Measurements from ENCODE around the gene PNMA3. TPM values are rescaled to one million over a fixed set of nuclear protein-coding genes. Genes with fewer than 3 reads are reported as not detected.
"Not testable (repeated sequence)": the region's sequence is repeated elsewhere in the genome, so short reads cannot be mapped to it uniquely, and the experiment has no call there.

Gene PNMA3
- total RNA-seq, 2 donors from 2014 or later: 0.63 to 2.6 TPM

GRCh38 chrX:153065389-153065788 is 9.1 kb downstream of the PNMA3 start:
- no peak for TF ChIP-seq CTCF (IDR thresholded peaks at IDR 0.05)
- H3K36me3 ChIP-seq: no peaks in the 10 kb centered on the region
- H3K4me3 ChIP-seq: no peak overlapping the region
- H3K4me1 ChIP-seq: peaks cover 0 to 6% of the 10 kb centered on the region in 2 donors
- no peaks in the 10 kb centered on the region for H3K27me3 ChIP-seq
- no peak for DNase-seq (ENCODE audit: low spot score)
- no peaks in the 10 kb centered on the region for H3K9me3 ChIP-seq
- no peak overlapping the region for H3K27ac ChIP-seq

GRCh38 chrX:153066402-153066801 is 10.1 kb downstream of the PNMA3 start:
- H3K9me3 ChIP-seq; H3K27ac ChIP-seq; H3K27me3 ChIP-seq; DNase-seq (ENCODE audit: low spot score); H3K36me3 ChIP-seq; H3K4me3 ChIP-seq; H3K4me1 ChIP-seq: not testable (repeated sequence)

- H3K9me3 ChIP-seq; H3K27me3 ChIP-seq; H3K4me1 ChIP-seq; H3K36me3 ChIP-seq; DNase-seq (ENCODE audit: low spot score); H3K27ac ChIP-seq; H3K4me3 ChIP-seq: not testable (repeated sequence)
Measured at GRCh38 chrX:153071909-153072583, 15.8 kb downstream of the PNMA3 start, which contains the start of gene PNMA6A. Gene PNMA6A (plus strand): TSS chrX:153072454. CDS start chrX:153073063, 609 bp downstream.

GRCh38 chrX:153073331-153073730 is 17.1 kb downstream of the PNMA3 start:
- not testable (repeated sequence) for H3K9me3 ChIP-seq; H3K4me1 ChIP-seq; H3K27ac ChIP-seq; H3K36me3 ChIP-seq; H3K27me3 ChIP-seq; H3K4me3 ChIP-seq; DNase-seq (ENCODE audit: low spot score)

- no peak for TF ChIP-seq CTCF (IDR thresholded peaks at IDR 0.05)
- H3K27me3 ChIP-seq: no peaks in the 10 kb centered on the region
- H3K4me1 ChIP-seq: no peaks in the 10 kb centered on the region
- H3K9me3 ChIP-seq: no peaks in the 10 kb centered on the region
- H3K36me3 ChIP-seq: no peaks in the 10 kb centered on the region
- no peak for DNase-seq (ENCODE audit: low spot score)
- H3K27ac ChIP-seq: no peak overlapping the region
- H3K4me3 ChIP-seq: no peak overlapping the region
Measured at GRCh38 chrX:153074262-153074899, 18.1 kb downstream of the PNMA3 start.

GRCh38 chrX:153074935-153075334 is 18.7 kb downstream of the PNMA3 start:
- Histone ChIP-seq H3K27me3 (no peaks in the 10 kb centered on the region), H3K36me3 (no peaks in the 10 kb centered on the region), H3K27ac (no peak overlapping the region), H3K4me1 (no peaks in the 10 kb centered on the region), H3K9me3 (no peaks in the 10 kb centered on the region), H3K4me3 (no peak overlapping the region)
- TF ChIP-seq CTCF (IDR thresholded peaks at IDR 0.05): no peak
- DNase-seq (ENCODE audit: low spot score): no peak

GRCh38 chrX:153075366-153075765 is 19.1 kb downstream of the PNMA3 start:
- Histone ChIP-seq H3K27ac (no peak overlapping the region), H3K36me3 (no peaks in the 10 kb centered on the region), H3K4me3 (no peak overlapping the region), H3K9me3 (no peaks in the 10 kb centered on the region), H3K27me3 (no peaks in the 10 kb centered on the region), H3K4me1 (no peaks in the 10 kb centered on the region)
- TF ChIP-seq CTCF (IDR thresholded peaks at IDR 0.05): no peak
- DNase-seq (ENCODE audit: low spot score): no peak

- H3K27me3 ChIP-seq; H3K36me3 ChIP-seq; DNase-seq (ENCODE audit: low spot score); H3K4me3 ChIP-seq; H3K27ac ChIP-seq; H3K4me1 ChIP-seq; H3K9me3 ChIP-seq: not testable (repeated sequence)
Measured at GRCh38 chrX:153077437-153078135, 21.3 kb downstream of the PNMA3 start.

- not testable (repeated sequence) for H3K27me3 ChIP-seq; H3K27ac ChIP-seq; H3K4me3 ChIP-seq; DNase-seq (ENCODE audit: low spot score); H3K36me3 ChIP-seq; H3K9me3 ChIP-seq; H3K4me1 ChIP-seq
Measured at GRCh38 chrX:153083238-153083923, 27.1 kb downstream of the PNMA3 start.

All from right atrium auricular region (tissue), 2 donors.